Neural progenitor cell (in vitro differentiated cells): Measurements from ENCODE around the gene RPL39. TPM values are rescaled to one million over a fixed set of nuclear protein-coding genes. Genes with fewer than 3 reads are reported as not detected.
A peak's percentile ranks its signal among the peaks of the same experiment; 100 is the strongest.

Experiments
- DNase-seq: peaks from one replicate; pipeline ENCODE4 v3.0.0-alpha.2; 2016; ENCODE audit warnings: low spot score
- H2AFZ ChIP-seq: fragments of 200-600 bp; sonication (generic); replicated peaks from 2 replicates; pipeline ENCODE4 v1.6.1; 2016; ENCODE audit warnings: antibody characterized with exemption
- H3F3A ChIP-seq: fragments of 200-600 bp; sonication (generic); 2 replicates; pipeline ENCODE4 v1.6.1; 2016; ENCODE audit warnings: antibody characterized with exemption, low read depth
- H3K27ac ChIP-seq: fragments of 200-600 bp; sonication (generic); 2 replicates; pipeline ENCODE4 v1.5.1; 2016; ENCODE audit warnings: mild to moderate bottlenecking
- H3K27me3 ChIP-seq: fragments of 200-600 bp; sonication (generic); 2 replicates; pipeline ENCODE4 v1.6.1; 2016; ENCODE audit warnings: mild to moderate bottlenecking, moderate library complexity
- H3K36me3 ChIP-seq: fragments of 200-600 bp; sonication (generic); 2 replicates; pipeline ENCODE4 v1.5.1; 2016
- H3K4me1 ChIP-seq: fragments of 200-600 bp; sonication (generic); 2 replicates; pipeline ENCODE4 v1.6.1; 2016; ENCODE audit warnings: mixed run types
- H3K4me2 ChIP-seq: fragments of 200-600 bp; sonication (generic); 2 replicates; pipeline ENCODE4 v1.6.1; 2016
- H3K4me3 ChIP-seq: fragments of 200-600 bp; sonication (generic); 2 replicates; pipeline ENCODE4 v1.5.1; 2016
- H3K79me2 ChIP-seq: fragments of 200-600 bp; sonication (generic); 2 replicates; pipeline ENCODE4 v1.6.1; 2016; ENCODE audit warnings: low read depth
- H3K9ac ChIP-seq: fragments of 200-600 bp; sonication (generic); 2 replicates; pipeline ENCODE4 v1.6.1; 2016
- H3K9me3 ChIP-seq: fragments of 200-600 bp; sonication (generic); 2 replicates; pipeline ENCODE4 v1.5.1; 2016; ENCODE audit warnings: low read depth
- H4K20me1 ChIP-seq: fragments of 200-600 bp; sonication (generic); 2 replicates; pipeline ENCODE4 v1.6.1; 2016; ENCODE audit warnings: low read depth
- H3K27ac Mint-ChIP-seq: 3 replicates; pipeline ENCODE4 v1.8.0; 2021; ENCODE audit warnings: mixed read lengths
- H3K27me3 Mint-ChIP-seq: 2 replicates; pipeline ENCODE4 v1.8.0; 2022; ENCODE audit warnings: low read depth, mild to moderate bottlenecking, inconsistent platforms, moderate library complexity, mixed read lengths; ENCODE audit not compliant: insufficient read depth
- H3K36me3 Mint-ChIP-seq: 3 replicates; pipeline ENCODE4 v1.8.0; 2021; ENCODE audit warnings: mixed read lengths
- H3K4me1 Mint-ChIP-seq: 3 replicates; pipeline ENCODE4 v1.8.0; 2021; ENCODE audit warnings: mixed read lengths
- H3K4me3 Mint-ChIP-seq: 3 replicates; pipeline ENCODE4 v1.8.0; 2021; ENCODE audit warnings: mild to moderate bottlenecking, moderate library complexity, mixed read lengths
- H3K9me3 Mint-ChIP-seq: 3 replicates; pipeline ENCODE4 v1.8.0; 2020; ENCODE audit warnings: mixed read lengths
- EZH2 ChIP-seq: fragments of 200-600 bp; sonication (generic); IDR thresholded peaks from 2 replicates; pipeline ENCODE4 v1.6.1; 2017; ENCODE audit warnings: antibody characterized with exemption, mild to moderate bottlenecking, moderate library complexity
- EZH2phosphoT487 ChIP-seq: fragments of 200-600 bp; sonication (generic); IDR thresholded peaks from 2 replicates; pipeline ENCODE4 v1.6.1; 2017; ENCODE audit warnings: antibody characterized with exemption
- total RNA-seq: library from RNA; depleted of rRNA; stranded (reverse); fragments of >200 nt; gene quantifications from 2 replicates; pipeline ENCODE4 v1.2.3, GENCODE V29; 2015; ENCODE audit warnings: low replicate concordance
- TF ChIP-seq, protein P1 (sequence below): fragments of 200-600 bp; sonication (generic); IDR thresholded peaks from 2 replicates; pipeline ENCODE4 v1.5.1; 2017; ENCODE audit warnings: antibody characterized with exemption, mild to moderate bottlenecking

RPL39 gene
- 10,337 and 10,894 TPM in 2 replicates for total RNA-seq

DNA sequence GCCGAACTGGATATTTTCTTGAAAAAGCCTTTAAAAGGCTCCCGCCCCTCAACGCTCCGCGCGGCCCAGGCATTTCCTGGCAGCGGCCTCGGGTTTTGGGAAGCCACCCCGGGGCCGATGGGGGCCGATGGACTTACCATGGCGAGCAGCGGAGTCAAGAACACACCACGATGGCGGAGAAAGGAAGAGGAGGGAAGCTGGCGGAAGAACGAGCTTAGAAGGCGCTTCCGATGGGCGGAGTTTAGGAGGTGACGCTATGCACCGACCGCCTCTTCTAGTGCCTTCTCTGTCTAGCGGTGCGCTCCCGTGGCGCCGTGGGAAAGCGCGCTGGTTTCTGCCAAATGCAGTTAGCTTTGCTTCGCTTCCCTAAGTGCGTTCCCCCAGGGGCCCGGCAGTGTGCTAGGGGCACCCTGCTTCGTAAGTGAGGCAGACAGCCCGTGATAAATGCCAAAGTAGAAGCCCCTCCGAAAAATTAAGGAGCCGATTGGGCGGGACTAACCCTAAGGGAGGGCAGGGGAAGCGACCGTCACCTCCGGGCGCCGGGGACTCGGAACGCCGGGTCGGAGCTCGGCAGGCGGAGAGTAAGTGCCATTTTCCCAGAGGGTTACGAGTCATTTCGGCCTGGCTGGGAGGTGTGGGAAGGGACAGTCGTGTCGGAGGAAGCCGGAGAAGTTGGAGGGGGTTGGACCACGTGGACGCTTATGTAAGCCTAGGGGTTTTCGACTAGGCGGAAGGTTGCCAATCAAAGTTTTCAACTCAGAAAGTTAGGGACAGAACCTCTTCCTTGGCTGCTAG lies at the start of gene RPL39:
Gene RPL39 (minus strand): TSS at position 194 of the 795 bp plus-strand sequence. CDS start 54 bp downstream, at position 140.
- peak; percentile 91 for DNase-seq
- H3K27ac ChIP-seq, result peak within 1 kb of the TSS; percentile 98
- no peaks in the 10 kb centered on the region for H3K27me3 ChIP-seq
- no peaks in the 10 kb centered on the region for H3K36me3 ChIP-seq
- Mint-ChIP-seq H3K36me3 (peaks cover 10% of the 10 kb centered on the region), H3K4me3 (peak within 1 kb of the TSS; percentile 94), H3K27ac (peak within 1 kb of the TSS; percentile 83), H3K27me3 (peaks cover 2% of the 10 kb centered on the region), H3K9me3 (peaks cover 2% of the 10 kb centered on the region), H3K4me1 (peaks cover 16% of the 10 kb centered on the region)
- H4K20me1 ChIP-seq, result peaks cover 45% of the 10 kb centered on the region
- peak within 1 kb of the TSS; percentile 70 for H3K4me2 ChIP-seq
- peaks cover 21% of the 10 kb centered on the region for H3F3A ChIP-seq
- TF ChIP-seq, protein P1, sequence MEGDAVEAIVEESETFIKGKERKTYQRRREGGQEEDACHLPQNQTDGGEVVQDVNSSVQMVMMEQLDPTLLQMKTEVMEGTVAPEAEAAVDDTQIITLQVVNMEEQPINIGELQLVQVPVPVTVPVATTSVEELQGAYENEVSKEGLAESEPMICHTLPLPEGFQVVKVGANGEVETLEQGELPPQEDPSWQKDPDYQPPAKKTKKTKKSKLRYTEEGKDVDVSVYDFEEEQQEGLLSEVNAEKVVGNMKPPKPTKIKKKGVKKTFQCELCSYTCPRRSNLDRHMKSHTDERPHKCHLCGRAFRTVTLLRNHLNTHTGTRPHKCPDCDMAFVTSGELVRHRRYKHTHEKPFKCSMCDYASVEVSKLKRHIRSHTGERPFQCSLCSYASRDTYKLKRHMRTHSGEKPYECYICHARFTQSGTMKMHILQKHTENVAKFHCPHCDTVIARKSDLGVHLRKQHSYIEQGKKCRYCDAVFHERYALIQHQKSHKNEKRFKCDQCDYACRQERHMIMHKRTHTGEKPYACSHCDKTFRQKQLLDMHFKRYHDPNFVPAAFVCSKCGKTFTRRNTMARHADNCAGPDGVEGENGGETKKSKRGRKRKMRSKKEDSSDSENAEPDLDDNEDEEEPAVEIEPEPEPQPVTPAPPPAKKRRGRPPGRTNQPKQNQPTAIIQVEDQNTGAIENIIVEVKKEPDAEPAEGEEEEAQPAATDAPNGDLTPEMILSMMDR, result no peak
- no peak for TF ChIP-seq EZH2
- TF ChIP-seq EZH2phosphoT487, result no peak
- H2AFZ ChIP-seq, result peak within 1 kb of the TSS; percentile 48
- H3K4me1 ChIP-seq, result peaks cover 4% of the 10 kb centered on the region
- peaks cover 48% of the 10 kb centered on the region for H3K79me2 ChIP-seq
- no peaks in the 10 kb centered on the region for H3K9me3 ChIP-seq
- H3K9ac ChIP-seq, result peak within 1 kb of the TSS; percentile 90
- peak within 1 kb of the TSS; percentile 61 for H3K4me3 ChIP-seq

DNA sequence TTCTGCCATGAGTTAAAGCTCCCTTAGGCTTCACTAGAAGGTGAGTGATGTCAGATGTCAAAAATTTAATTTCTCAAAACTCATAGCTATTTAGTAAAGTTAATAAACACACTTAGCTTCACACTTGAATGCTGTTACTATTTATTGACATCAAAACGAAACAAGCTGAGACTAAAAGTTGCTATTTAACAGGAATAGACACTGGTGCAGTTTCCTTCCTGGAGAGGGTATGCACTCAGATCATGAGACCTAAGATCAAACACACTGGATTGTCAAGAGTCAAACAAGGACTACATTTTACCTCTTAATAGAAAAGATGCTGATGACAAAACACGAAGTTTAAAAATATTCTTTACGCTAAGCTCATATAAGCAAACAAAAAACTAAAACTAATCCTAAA lies 42.5 kb upstream of the RPL39 start:
- Histone ChIP-seq H3K36me3 (peaks cover 7% of the 10 kb centered on the region), H3K4me1 (no peaks in the 10 kb centered on the region), H3F3A (no peaks in the 10 kb centered on the region), H3K27ac (no peak overlapping the region), H4K20me1 (no peaks in the 10 kb centered on the region), H3K9me3 (peaks cover 3% of the 10 kb centered on the region), H3K4me2 (no peak overlapping the region), H3K27me3 (no peaks in the 10 kb centered on the region), H2AFZ (no peak overlapping the region), H3K79me2 (no peaks in the 10 kb centered on the region), H3K9ac (no peak overlapping the region), H3K4me3 (no peak overlapping the region)
- Mint-ChIP-seq H3K4me3 (no peak overlapping the region), H3K9me3 (peaks cover 7% of the 10 kb centered on the region), H3K36me3 (peaks cover 27% of the 10 kb centered on the region), H3K27ac (no peak overlapping the region), H3K4me1 (no peaks in the 10 kb centered on the region), H3K27me3 (no peaks in the 10 kb centered on the region)
- TF ChIP-seq EZH2phosphoT487 (no peak), EZH2 (no peak)
- TF ChIP-seq, protein P1, result no peak
- no peak for DNase-seq

DNA sequence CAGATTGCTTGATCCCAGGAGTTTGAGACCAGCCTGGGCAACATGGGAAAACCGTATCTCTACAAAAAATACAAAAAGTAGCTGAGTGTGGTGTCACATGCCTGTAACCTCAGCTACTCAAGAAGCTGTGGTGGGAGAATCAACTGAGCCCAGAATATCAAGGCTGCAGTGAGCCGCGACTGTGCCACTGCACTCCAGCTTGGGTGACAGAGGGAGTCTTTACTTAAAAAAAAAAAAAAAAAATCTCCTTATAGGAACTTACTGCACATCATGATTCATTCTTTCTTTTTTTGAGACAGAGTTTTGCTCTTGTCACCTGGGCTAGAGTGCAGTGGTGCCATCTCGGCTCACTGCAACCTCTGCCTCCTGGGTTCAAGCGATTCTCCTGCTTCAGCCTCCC lies 37.0 kb upstream of the RPL39 start:
- TF ChIP-seq EZH2phosphoT487 (no peak), EZH2 (no peak)
- TF ChIP-seq, protein P1, result no peak
- no peaks in the 10 kb centered on the region for H3K79me2 ChIP-seq
- Mint-ChIP-seq H3K4me1 (peaks cover 3% of the 10 kb centered on the region), H3K27ac (no peak overlapping the region), H3K9me3 (peaks cover 2% of the 10 kb centered on the region), H3K4me3 (no peak overlapping the region), H3K36me3 (peaks cover 15% of the 10 kb centered on the region), H3K27me3 (no peaks in the 10 kb centered on the region)
- H3K27ac ChIP-seq, result no peak overlapping the region
- no peak overlapping the region for H3K9ac ChIP-seq
- H2AFZ ChIP-seq, result no peak overlapping the region
- H3K4me3 ChIP-seq, result no peak overlapping the region
- no peaks in the 10 kb centered on the region for H4K20me1 ChIP-seq
- H3K4me1 ChIP-seq, result no peaks in the 10 kb centered on the region
- H3K36me3 ChIP-seq, result no peaks in the 10 kb centered on the region
- H3K9me3 ChIP-seq, result no peaks in the 10 kb centered on the region
- H3K4me2 ChIP-seq, result no peak overlapping the region
- H3F3A ChIP-seq, result no peaks in the 10 kb centered on the region
- no peak for DNase-seq
- H3K27me3 ChIP-seq, result no peaks in the 10 kb centered on the region
